ENCODE data around the gene RERE.
A peak's percentile ranks its signal among the peaks of the same experiment; 100 is the strongest.

RERE gene

GRCh38 chr1:8431784-8432183, 385.7 kb downstream of the RERE start:
- DNase-seq (ENCODE audit: low read depth in 4 of 4, low spot score in 1 of 4): no peak

- peak in 1 of 4 experiments; percentile 11 for DNase-seq (ENCODE audit: low read depth in 4 of 4, low spot score in 1 of 4)
These were observed 386.4 kb downstream of the RERE start for GRCh38 chr1:8431019-8431418.

GRCh38 chr1:8430476-8430875, 387.0 kb downstream of the RERE start:
- no peak for DNase-seq (ENCODE audit: low read depth in 4 of 4, low spot score in 1 of 4)

- DNase-seq (ENCODE audit: low read depth in 4 of 4, low spot score in 1 of 4): no peak
These were observed 387.8 kb downstream of the RERE start for GRCh38 chr1:8429549-8430110.

GRCh38 chr1:8428441-8428840, 389.0 kb downstream of the RERE start:
- DNase-seq (ENCODE audit: low read depth in 4 of 4, low spot score in 1 of 4): no peak

GRCh38 chr1:8427986-8428385, 389.5 kb downstream of the RERE start:
- DNase-seq (ENCODE audit: low read depth in 4 of 4, low spot score in 1 of 4): no peak

GRCh38 chr1:8427493-8427892, 389.9 kb downstream of the RERE start:
- DNase-seq (ENCODE audit: low read depth in 4 of 4, low spot score in 1 of 4): no peak

GRCh38 chr1:8426996-8427395, 390.4 kb downstream of the RERE start:
- no peak for DNase-seq (ENCODE audit: low read depth in 4 of 4, low spot score in 1 of 4)

GRCh38 chr1:8425781-8426161, 391.7 kb downstream of the RERE start:
- no peak for DNase-seq (ENCODE audit: low read depth in 4 of 4, low spot score in 1 of 4)

- no peak for DNase-seq (ENCODE audit: low read depth in 4 of 4, low spot score in 1 of 4)
These were observed 392.2 kb downstream of the RERE start for GRCh38 chr1:8425150-8425780.

GRCh38 chr1:8424539-8425116, 392.8 kb downstream of the RERE start:
- DNase-seq (ENCODE audit: low read depth in 4 of 4, low spot score in 1 of 4): peak in 2 of 4 experiments; percentile 20 to 29

- peak in 3 of 4 experiments; percentile 7 to 57 (median 25) for DNase-seq (ENCODE audit: low read depth in 4 of 4, low spot score in 1 of 4)
These were observed 393.5 kb downstream of the RERE start for GRCh38 chr1:8423692-8424538.

- peak in 2 of 4 experiments; percentile 13 to 22 for DNase-seq (ENCODE audit: low read depth in 4 of 4, low spot score in 1 of 4)
These were observed 394.2 kb downstream of the RERE start for GRCh38 chr1:8423269-8423691.

- no peak for DNase-seq (ENCODE audit: low read depth in 4 of 4, low spot score in 1 of 4)
These were observed 394.8 kb downstream of the RERE start for GRCh38 chr1:8422510-8423268.

GRCh38 chr1:8421721-8422120, 395.7 kb downstream of the RERE start:
- DNase-seq (ENCODE audit: low read depth in 4 of 4, low spot score in 1 of 4): no peak

- DNase-seq (ENCODE audit: low read depth in 4 of 4, low spot score in 1 of 4): no peak
These were observed 397.1 kb downstream of the RERE start for GRCh38 chr1:8420318-8420717.

- no peak for DNase-seq (ENCODE audit: low read depth in 4 of 4, low spot score in 1 of 4)
These were observed 397.6 kb downstream of the RERE start for GRCh38 chr1:8419861-8420260.

GRCh38 chr1:8419172-8419571, 398.3 kb downstream of the RERE start:
- DNase-seq (ENCODE audit: low read depth in 4 of 4, low spot score in 1 of 4): no peak

GRCh38 chr1:8418301-8418700, 399.1 kb downstream of the RERE start:
- DNase-seq (ENCODE audit: low read depth in 4 of 4, low spot score in 1 of 4): no peak

- no peak for DNase-seq (ENCODE audit: low read depth in 4 of 4, low spot score in 1 of 4)
These were observed 399.8 kb downstream of the RERE start for GRCh38 chr1:8417625-8418024.

GRCh38 chr1:8416881-8417280, 400.6 kb downstream of the RERE start:
- DNase-seq (ENCODE audit: low read depth in 4 of 4, low spot score in 1 of 4): no peak
